ENCODE measurements around the gene THRB.

GRCh38 chr3:24136624-24137310 is 357.9 kb downstream of the THRB start:
- TF ChIP-seq CTCF (IDR thresholded peaks at IDR 0.05) (no peak), POLR2A (IDR thresholded peaks at IDR 0.05) (no peak), EP300 (IDR thresholded peaks at IDR 0.05; ENCODE audit: low read depth) (no peak), POLR2AphosphoS5 (IDR thresholded peaks at IDR 0.05) (no peak)
